Hindlimb muscle (tissue), 1 donor: ENCODE data around the gene EIF4EBP2. TPM values are rescaled to one million over a fixed set of nuclear protein-coding genes. Genes with fewer than 3 reads are reported as not detected.
A peak's percentile ranks its signal among the peaks of the same experiment; 100 is the strongest.

Experiments
- DNase-seq: peaks from one replicate; pipeline ENCODE4 v3.0.0-alpha.2; 2013
- polyA plus RNA-seq: library from polyadenylated mRNA; unstranded; fragments of 120-200 nt; gene quantifications from one replicate; pipeline ENCODE4 v1.2.1, GENCODE V29; 2013; ENCODE audit not compliant: insufficient read length

EIF4EBP2 gene
- polyA plus RNA-seq, 1 donor, result 70.1 TPM

DNA sequence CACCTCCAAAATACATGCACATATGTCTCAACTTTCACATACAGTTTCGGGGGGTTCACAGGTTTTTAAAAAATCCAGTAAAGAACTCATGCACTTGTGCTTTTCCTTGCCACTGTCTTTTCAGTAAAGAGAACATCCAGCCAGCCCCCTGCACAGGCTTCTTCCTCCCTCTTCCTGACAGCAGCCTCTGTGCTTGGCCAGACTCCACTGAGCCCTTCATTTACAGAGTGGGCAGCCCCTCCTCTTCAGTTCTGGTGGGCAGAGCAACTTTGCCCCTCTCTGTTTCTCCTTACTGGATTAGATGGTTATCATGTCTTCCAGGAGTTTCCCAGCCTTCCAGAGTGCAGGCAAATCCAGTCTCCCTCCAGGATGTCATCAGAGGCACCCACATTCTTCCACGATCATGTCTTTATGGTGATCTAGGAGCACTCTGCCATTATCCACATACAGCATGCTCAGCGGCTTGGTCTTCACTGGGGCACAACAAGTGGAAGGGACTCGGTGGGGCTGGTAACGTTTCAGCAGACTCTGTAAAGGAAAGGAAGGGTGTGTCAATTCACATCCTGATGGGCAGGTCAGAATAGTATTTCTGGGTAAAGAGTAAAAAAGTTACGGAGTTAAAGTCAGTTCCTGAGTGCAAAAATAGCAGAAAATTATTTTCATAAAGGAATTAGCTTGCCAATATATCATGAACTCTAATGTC lies 28.8 kb downstream of the EIF4EBP2 start:
- DNase-seq, result no peak

DNA sequence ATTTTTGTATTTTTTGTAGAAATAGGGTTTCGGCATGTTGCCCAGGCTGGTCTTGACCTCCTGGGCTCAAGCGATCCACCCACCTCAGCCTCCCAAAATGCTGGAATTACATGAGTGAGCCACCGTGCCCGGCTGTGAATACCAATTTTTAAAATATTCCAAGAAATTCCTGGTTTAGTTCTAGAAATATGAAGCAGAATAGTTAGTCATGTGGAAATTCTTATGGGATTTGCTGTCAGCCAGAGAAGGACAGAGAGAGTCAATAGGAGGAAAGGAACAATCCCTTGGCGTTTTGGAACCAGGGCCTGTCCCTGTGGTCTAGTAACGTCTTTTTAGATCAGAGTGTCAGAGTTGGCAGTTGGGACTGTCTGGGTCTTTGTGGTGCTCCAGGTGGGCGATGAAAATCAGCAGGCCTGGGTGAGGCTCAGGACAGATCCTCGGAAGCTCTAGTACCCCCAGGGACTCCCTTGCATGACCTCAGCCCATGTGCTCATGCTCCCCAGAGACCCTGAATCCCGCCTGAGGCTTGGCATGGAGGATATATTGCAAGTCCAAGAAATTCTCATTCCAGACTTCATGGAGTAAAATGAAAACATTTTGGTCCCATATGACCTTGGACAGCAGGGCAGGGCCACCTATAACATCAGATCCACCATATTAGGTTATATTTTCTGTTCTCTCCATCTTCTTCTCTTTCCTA lies 29.8 kb downstream of the EIF4EBP2 start:
- no peak for DNase-seq

DNA sequence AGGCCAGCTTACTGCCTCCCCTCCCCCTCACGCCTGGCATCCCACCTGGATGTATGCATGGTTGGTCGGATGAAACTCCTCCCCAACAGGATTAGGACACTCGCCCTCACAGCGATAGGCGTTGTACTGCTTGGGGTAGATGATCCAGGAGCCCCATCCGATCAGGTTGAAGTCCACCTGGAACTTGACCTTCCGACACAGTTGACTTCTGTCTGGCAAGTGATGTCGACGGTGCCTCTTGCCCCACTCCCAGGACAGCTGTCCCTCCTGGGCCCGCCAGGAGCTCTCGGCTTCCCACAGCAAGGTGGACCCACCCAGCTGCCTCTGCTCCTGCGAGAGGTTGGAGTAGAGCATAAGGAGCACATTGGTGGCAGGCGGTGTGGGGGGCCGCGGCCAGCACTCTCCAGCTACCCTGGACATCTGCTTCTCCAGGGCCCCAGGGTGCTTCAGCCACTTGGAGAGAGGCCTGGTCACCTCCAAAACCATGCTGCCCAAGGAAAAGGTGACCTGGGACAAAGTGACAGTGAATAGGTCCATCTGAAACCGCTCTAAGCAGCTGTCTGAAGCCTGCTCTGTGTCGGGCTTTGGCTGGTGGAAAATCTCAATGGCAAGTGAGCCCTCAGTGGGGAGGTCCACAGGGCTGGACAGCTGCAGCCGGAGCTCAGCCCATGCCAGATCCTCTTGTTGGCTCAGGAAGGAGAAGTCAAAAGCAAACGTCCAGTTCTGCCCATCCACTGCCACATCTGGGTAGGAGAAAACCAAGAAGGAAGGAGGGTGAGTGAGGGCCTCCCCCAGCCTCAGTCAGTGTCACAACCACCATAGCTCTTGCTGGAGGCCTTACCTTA lies 31.5 kb downstream of the EIF4EBP2 start:
- DNase-seq, result peak; percentile 26

DNA sequence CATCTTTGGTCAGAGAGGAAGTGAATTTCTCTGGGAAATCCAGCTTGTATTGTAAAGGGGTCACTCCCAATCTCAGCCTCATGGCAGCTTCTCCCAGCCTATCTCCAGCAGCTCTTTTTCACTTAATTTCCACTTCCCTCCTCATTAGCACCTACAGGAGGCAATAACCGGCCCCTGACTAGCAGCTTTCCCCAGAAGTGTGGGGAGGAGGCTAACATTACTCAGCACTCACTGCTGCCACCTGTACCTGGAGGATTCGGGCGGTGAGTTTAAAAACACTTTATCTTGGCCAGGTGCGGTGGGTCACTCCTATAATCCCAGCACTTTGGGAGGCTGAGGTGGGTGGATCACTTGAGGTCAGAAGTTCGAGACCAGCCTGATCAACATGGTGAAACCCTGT lies 33.8 kb downstream of the EIF4EBP2 start:
- DNase-seq, result no peak

DNA sequence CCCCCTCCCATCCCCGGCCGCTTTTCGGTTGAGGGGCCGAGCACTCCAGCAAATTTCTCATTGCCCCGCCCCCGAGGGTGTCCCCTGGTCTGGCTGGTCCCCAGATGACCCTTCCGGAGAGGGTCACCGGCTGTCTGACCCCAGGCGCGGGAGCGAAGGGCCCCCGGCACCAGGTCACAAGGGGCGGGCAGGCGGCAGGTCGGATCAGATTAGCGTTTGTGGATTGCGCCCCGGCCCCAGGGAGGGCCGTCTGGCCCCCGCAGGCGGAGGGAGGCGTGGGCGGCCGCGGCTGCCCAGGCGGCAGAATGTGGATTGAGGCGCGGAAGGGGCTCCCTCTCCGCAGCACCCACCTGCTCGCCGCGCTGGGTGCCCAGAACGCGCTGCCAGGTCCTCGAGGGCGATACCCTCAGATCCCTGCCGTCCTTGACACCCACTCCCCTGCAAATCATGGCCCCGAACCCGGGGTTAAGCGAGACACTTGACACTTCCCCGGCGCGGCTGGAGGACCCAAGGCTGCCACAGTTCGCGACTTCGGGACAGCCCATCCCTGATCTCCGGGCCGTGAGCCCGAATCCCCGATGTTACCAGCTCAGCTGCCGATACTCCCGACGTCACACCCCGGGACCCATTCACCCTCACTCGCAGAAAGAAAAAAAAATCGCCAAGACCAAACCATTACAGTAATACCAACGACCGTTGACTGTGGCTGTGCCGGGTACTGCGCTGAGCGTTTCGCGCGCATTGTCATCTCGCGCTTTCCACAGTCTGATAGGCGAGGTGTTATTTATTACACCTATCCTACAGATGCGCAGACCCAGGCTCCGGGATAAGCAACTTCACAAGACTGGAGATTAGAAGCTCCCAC lies 36.6 kb downstream of the EIF4EBP2 start:
- DNase-seq, result no peak

- no peak for DNase-seq
Observed at GRCh38 chr10:70441161-70441894, 37.4 kb downstream of the EIF4EBP2 start, which contains the start of gene NODAL. NODAL (minus strand) TSS chr10:70441681; CDS start chr10:70441667, 14 bp downstream.

DNA sequence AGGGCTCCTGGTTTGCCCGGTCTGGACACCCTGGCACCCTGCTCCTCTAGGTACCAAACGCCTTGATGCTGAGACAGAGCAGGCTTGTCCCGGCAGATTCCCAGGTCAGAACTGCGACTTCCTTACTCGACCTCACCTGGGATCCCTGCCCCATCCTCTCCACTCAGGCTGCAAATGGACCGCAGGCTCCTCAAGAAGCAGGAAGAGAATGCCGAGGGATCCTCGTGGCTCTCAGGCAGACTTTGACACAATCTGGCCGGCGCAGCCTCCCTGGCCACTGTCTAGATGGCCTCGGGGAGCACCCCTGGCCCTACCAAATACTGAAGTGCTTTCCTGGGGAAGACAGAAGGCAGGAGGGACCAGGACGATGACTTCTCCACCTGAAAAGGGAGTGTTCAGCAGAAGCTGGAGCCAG lies 38.0 kb downstream of the EIF4EBP2 start:
- DNase-seq, result no peak

DNA sequence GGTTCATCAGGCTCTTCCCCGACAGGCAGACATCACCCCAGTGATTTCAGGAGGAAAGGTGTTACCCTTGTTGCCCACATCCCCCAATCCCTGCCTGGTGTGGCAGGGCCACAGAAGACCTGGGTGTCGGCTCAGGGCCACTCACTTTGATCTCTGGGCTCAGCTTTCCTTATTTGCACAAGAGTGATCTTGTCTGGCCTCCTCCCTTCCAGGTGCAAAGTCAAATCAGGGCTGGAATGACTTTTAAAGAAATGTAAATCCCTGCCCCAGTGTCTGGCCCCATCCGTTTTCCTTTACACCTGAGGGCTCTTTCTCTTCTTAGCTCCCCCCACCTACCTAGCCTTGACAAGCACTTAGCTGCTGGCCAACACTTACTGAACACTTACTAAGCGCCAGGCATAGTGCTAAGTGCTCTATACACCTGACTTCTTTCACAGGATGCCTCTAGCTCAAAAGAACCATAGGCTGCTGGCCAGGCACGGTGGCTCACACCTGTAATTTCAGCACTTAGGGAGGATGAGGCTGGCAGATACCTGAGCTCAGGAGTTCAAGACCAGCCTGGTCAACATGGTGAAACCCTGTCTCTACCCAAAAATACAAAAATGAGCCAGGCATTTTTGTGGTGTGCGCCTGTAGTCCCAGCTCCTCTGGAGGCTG lies 38.5 kb downstream of the EIF4EBP2 start:
- no peak for DNase-seq

DNA sequence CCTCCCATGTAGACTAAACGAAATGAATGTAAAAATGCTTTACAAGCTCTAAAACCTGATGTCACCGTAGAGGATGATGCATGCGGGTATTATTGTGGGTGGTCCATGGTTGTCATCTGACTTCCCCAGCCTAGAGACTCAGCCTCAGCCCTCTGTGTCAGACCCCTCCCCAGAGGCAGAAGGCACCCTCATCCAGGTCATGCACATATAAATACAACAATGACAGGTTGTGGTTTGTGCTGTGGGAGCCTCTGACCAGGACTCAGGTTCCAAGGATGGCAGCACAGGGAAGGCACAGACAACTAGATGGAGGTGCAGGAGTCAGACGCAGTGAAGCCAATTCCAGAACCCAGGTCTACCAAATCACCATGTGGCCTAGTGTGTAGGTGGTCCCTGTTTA lies 40.8 kb downstream of the EIF4EBP2 start:
- DNase-seq, result no peak

- peak; percentile 65 for DNase-seq
Observed at GRCh38 chr10:70445718-70446657, 42.0 kb downstream of the EIF4EBP2 start.

GRCh38 chr10:70448236-70448635 lies 44.3 kb downstream of the EIF4EBP2 start:
- no peak for DNase-seq

DNA sequence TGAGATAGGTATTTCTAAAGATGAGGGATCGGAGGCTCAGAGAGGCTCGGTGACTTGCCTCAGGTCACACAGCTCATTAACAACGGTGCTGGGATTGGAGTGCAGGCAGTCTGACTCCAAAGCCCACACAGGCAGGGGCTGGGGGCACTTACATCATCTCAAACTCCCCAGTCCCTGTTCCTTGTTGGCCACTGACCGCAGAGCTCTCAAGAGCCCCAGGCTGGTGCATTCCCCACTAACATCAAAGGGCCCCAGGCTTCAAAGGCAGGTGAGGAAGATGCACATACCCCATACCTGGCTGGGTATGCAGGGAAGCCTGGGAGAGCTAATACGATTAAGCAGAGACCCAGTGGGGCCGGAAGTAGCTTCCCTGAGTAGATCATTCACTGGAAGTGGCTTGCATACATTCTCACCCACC lies 51.3 kb downstream of the EIF4EBP2 start:
- DNase-seq, result no peak

DNA sequence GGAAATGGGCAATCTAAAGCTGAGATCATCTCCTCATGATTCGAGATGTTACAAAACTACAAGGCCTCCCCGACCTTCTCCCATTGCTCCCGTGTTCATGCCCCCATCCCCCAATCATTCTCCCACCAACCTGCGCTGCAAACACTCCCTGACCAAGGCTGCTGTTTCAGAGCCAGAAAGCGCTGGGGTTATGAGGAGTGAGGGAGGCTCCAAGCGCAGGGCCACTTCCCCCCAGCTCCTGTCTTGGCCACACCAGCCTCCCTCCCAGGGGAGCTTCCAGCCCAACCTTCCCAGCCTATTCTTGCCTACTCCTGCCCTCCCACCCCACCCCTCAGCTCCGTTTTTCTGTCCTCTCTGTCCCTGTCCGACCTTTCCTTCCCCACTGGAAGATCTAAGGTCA lies 52.2 kb downstream of the EIF4EBP2 start:
- no peak for DNase-seq

DNA sequence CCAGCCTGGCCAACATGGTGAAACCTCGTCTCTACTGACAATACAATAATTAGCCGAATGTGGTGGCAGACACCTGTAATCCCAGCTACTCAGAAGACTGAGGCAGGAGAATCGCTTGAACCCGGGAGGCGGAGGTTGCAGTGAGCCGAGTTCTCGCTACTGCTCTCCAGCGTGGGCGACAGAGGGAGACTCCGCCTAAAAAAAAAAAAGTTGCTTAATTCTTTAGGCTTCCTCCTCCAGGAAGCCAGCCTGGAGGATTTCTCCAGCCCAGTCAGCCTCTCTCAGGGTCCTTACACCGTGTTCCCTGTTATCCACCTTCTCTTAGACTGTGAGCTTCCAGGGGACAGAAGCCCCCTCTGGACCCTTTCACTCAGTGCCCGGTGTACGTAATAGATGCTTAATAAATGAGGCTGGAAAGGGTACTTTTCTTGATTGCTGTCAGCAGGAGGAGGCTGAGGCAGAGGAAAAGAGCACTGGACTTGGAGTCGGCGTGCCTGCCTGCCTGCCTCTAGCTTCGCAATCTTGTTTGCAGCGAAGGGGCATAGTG lies 53.9 kb downstream of the EIF4EBP2 start:
- DNase-seq, result no peak

GRCh38 chr10:70458329-70459060 lies 54.5 kb downstream of the EIF4EBP2 start:
- peak; percentile 45 for DNase-seq

GRCh38 chr10:70459061-70459773 lies 55.3 kb downstream of the EIF4EBP2 start:
- DNase-seq, result no peak

DNA sequence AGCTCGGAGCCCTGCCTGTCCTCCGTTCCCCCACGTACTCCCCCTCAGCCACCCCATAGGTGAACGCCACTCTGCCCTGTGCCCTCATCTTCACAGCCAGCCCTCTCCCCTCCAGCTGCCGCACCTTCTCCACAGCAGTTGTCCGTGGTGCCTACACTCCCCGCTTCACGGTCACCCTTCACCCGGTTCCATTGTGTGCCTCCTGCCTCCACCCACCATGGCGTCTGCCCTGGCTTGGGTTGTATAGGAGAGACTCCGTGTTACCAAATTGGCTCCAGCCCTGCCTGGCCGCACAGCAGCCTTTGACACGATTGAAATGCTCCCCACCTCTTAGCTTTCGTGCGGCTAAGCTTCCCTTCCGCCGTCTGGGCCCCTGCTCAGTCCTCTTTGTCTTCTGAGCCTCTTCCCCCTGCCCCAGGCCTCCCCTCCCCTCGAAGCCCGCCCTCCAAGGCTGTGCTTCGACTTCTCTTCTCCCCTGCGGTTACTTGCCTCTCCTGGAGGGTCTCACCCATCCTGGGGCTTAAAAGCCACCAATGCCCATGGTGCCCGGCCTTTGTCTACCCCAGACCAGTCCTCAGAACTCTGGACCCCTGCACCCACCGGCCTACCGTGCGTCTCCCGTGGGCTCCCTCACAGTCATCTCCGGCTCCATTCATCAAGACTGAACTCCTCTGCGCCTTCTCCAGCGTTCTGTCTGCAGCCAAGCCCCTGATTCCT lies 56.0 kb downstream of the EIF4EBP2 start:
- DNase-seq, result no peak
